HG03064 (cell line): Measurements from ENCODE around the gene COL1A1.

Source experiments
- ATAC-seq: cut with Tn5 transposase; IDR thresholded peaks from one replicate; pipeline ENCODE4 v1.9.1; 2021; ENCODE audit warnings: low read depth; ENCODE audit not compliant: unreplicated experiment

COL1A1 gene

DNA sequence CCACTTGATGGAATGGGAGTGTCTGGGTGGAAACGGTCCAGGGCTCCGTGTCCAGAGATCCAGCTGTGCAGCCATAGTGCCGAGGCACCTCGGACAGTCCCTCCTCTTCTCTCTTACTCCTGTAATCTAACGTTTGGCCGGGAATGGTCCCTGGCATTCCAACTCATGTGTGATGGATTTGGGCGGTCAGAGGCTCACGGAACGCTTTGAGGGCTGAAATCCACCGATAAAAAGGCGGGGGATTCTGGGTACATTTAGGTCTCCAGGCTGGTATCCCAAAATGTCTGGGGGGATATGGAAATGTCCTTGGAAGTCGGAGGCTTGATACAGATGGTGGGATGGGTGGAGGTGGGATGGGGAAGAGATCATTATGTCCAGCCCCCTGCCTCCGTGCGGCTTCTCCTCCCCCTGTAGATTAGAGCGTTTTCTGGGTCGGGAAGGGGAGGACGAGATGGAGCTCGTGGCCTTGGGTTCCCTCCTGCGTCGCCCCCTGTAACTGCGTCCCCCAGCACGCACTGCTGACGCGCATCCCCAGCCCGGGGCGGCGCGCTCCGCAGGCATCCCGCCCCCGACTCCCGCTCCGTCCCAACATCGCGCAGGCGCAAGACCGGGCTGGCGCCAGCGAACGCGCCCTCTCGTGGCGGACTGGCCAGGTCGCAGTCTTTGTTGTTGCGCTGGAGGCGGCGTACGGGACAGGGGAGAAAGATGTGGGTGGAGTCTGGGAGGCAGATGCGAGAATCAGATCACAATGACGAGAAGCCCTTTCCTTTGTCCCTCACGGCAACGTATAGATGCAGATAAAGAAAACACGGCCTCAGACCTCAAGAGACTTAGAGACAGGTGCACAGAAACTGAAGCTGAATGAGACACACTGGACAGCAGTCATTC, 40.2 kb downstream of the COL1A1 start:
- peak; percentile 82 for ATAC-seq

DNA sequence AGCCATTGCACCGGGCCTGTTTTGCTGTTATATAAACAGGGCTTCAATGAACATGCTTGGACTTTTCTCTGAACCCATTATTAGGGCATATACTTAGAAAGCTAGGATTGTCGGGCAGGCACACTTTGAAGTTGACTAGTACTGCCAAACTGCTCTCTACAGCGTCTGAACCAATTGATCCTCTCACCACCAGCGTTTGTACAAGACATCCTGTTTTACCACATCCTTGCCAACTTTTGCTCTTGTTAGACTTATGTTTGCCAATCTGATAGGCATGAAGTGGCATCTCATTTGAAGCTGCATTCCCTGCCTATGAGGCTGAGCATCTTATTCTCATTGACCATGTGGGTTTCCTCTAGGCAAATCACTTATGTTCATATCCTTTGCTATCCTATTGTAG, 43.5 kb downstream of the COL1A1 start:
- ATAC-seq = no peak

DNA sequence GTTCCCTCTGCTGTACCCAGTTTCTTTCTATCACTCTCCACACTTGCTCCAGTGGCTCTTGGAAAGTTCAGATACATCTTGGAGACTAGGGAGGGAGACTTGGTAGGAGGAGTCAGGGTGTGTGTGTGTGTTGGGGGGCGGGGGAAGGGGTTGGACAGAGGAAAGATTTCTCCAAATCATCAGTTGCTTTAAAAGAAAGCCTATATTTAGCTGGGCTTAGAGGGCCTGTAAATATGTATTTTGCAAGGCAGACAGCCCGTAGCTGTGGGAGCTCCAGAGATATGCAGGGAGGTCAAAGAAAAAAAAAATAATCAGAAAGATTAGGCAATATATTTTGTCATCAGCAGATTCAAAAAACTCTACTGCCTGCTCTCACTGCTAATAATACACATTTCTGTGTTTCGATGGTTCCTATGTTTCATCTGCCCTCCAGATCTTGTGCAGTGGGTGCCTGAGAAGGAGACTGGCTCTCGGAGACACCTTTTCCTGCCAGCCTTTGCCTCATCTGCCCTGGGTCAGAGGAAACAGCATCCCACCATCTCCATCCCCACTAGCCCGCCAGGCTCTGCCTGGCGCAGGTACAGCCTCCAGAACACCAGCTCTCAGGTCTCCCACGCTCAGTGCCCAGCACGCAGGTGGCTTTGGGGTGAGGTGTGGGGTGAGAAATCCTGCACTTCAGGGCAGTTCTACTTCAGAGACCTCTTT, 46.2 kb downstream of the COL1A1 start:
- ATAC-seq = no peak

DNA sequence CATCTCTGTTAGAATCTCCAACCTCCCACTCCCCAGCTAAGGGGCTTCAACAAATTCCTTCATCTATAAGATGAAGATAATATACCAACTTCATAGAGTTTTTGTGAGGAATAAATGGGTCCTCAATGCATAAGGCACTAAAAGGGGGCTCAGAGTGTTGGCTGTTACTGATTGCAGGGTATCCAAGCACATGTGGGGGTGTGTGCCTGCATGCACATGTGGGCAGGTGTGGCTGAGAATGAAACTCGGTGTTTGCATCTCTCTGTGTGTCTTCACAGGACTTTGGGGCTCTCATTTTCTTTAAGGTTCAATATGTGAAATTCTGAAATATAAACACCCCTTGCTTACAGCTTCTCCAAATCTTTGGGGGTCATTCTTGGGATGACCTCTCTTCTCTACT, 46.8 kb downstream of the COL1A1 start:
- ATAC-seq = no peak

DNA sequence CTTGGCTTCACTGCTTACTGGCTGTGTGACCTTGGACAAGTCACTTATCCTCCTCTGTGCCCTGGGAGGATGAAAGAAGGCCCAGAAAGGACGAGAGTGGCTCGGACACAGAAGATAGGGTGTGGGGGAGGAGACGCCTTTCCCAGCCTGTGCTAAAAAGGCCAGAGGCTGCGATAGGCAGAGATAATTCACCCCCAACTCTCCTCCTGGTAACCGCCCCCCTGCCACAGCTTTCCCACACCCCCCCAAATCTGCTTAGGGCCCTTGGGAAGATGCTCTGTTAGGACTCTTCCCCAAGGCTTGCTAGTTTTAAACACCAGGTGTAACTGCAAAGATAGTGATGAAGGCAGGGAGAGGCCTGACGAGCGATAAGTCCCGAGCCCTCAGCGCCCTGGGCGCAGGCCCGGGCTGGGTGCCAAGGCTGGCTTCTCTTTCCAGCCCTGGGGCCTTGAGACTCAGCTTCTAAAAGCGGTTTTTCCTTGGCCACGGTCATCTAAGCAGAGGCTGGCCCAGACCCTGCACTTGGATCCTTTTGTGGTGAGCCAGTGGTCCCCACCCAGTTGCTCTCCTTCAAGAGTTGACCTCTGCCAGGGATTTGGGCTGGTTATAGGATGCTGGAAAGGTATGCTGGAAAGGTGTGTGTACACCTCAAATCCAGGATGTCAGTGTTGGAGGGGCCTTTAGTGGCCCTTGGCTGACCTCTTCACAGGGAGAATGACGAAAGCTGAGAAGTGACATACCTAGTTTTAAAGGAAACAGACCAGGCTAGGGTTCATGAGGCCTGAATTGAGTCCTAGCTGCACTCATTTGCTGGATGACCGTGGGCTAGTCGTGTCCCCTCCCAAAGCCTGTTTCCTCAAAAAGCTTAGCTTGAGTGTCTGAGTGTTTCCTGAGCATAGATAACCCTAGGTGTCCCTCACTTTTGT, 47.5 kb downstream of the COL1A1 start:
- ATAC-seq = no peak

DNA sequence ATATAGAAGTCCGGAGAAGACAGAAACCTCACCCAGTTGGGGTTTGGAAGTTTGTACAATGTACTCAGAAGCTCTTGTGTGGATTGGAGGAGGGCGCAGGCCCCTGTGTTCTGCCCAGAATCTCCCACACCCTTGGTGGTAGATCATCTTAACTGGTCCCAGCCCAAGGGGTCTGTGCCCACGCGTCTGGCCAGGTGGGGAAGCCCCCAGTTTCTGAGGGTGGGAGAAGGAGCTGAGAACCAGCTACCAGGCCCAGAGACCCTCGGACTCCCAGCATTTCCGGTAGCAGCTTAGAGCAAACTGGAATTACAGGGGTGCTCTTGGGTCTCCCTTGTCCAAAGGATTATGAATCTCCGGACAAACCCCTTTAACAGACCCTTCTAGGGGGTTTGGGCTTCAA, 48.7 kb downstream of the COL1A1 start:
- ATAC-seq = no peak

DNA sequence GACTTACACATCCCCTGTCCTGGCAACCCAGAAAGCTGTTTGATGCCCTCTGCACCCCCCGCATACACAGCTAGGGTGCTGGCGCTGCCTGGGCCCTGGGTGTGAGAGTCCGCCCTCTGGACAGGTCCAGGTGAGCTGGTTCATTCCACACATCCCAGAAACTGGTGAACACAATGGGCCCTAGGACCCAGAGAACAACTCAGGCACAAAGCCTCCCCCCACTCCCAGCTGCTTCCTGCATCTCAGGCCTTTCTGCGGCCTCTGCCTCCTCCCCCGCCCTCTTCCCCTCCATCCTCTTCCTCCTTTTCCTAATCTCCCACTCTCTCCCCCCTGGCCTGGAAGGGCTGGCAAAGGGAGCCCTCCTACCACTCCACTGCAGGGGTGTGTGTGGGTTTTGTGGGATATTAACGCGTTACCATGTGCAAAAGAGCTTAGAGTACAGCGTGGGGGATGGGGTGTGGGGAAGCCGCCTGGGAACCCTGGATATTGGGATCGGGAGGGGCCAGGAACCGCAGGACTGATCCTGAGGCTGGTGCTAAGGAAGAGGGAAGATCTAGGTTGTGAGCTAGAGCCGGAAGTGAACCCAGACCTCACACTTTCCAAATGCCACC, 49.4 kb downstream of the COL1A1 start:
- ATAC-seq = no peak

DNA sequence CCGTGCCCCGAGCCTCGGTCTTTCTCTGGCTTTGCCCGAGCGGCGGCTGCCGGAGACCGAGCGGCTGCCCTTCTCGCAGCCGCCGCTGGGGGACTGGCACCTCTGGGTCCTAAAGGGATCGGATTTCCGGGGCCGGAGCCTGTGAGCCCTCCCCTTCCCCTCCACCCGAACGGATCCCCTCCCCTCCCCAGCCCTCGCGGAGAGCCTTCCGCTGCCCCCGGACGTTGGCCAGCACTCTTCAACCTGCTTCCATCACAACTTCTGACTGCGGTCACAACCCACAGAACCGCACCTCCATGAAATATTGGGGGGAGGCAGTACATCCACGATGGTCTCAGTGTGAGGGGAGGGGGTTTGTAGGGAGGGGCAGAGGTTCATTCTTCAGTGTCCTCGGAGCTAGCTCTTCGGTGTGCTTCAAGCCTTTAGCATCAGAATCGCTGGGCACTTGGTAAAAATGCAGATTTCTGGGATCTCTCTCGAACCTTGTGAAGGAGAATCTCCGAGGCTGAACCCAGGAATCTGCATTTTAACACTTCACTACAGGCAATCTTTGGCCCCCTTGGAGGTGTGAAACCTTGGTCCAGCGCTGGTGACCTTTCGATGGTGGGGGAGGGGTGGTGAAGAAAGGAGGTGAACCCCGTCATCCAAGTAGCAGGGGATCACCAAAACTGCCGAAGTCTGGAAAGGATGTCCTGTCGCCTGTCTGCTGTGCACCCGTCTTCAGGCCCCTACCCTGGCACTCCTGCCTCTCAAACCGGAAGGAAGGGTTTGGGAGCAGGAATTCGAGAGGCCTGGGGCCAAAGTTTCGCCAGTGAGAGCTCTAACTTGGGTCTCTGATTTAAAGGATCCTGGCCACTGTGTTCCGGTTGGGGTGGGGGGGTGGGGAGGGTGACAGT, 50.1 kb downstream of the COL1A1 start:
- ATAC-seq = no peak

DNA sequence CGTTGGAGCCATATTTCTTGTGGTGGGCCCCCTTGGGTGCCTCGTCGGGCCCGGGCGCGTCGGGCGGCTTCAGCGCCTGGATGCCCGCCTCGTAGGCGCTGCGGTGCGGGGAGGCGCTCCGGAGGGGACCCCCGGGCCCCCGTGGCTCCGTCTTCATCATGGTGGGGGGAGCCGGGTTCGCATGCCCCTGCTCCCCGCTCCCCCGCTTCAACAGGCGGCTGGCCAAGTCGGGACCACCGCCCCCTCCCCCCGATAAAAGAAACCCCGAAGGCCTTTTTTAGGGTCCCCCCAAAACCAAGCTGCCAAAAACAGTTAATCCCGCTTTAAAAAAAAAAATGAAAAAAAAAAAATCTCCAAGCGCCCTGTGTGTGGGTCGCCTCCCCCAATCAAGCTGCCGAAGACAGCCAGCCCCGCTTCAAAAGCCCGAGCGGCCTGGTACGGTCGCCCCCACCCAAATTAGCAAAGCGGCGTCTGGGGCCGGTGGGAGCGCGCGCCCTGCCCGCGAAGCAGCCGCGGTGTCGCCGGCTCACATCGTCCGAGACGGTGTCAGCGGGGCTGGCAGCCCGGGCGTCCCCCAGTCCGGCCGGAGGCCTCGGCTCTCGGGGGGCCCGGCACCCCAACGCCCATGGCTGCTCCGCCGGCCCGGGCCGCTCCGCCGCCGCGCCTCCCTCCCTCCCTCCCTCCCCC, 50.9 kb downstream of the COL1A1 start, which contains the start of gene PPP1R9B:
Gene PPP1R9B (minus strand): TSS at position 324 of the 687 bp plus-strand sequence. CDS start 164 bp downstream, at position 160.
- no peak for ATAC-seq

DNA sequence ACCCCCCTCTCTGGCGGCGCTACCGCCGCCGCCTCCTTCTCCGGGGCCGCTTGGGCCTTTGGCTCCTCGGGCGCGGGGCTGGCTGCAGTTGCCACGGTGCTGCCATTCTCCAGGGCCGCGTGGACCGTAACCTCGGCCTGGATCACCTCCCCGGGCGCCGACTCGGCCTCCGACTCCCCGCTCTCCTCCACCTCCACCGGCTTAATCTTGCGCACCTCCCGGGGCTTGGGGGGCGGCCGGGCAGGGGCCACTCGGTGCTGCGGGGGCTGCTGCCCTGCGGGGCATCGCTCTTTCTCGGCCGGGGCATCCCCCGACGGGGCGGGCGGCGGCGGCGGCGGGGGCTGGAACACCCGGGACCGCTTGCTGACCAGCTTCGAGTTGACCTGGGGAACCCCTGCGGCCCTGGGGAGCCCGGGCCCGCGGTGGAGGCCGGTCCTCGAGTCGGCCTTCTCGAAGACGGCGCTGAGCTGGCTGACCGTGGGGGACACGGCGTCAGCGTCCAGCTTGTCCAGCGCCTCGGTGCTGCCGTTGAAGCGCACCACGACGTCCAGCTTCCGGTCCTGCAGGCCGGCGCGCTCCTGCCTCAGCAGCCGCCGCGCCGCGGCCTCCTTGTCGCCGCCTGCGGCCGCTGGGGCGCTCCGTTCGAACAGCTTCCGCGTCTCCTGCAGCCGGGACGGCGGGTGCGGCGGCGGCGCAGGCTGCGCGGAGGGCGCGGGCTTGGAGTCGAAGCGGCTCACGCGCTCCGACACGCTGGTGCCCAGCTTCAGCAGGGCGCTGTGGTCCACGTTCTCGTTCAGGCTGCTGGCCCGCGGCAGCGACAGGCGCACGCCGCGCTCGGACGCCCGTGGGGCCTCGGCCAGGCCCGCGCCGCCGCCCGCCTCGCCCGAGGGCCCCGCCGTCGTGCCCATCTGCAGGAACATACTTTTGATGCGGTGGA, 51.7 kb downstream of the COL1A1 start:
- ATAC-seq = no peak

DNA sequence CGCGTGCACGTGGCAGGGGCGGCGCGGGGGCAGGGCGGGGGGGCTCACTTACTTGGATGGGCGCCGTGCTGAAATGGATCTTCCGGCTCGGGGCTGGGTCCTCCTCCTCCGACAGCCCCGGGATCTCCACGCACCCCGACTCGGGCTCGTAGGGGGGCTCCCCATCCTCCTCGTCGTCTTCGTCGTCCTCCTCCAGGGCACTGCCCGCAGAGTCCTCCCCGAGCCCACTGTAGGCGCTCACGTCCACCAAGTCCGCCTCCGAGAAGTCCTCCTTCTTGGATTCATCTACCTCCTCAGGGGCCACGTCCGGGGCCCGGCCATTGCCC, 52.4 kb downstream of the COL1A1 start:
- no peak for ATAC-seq

DNA sequence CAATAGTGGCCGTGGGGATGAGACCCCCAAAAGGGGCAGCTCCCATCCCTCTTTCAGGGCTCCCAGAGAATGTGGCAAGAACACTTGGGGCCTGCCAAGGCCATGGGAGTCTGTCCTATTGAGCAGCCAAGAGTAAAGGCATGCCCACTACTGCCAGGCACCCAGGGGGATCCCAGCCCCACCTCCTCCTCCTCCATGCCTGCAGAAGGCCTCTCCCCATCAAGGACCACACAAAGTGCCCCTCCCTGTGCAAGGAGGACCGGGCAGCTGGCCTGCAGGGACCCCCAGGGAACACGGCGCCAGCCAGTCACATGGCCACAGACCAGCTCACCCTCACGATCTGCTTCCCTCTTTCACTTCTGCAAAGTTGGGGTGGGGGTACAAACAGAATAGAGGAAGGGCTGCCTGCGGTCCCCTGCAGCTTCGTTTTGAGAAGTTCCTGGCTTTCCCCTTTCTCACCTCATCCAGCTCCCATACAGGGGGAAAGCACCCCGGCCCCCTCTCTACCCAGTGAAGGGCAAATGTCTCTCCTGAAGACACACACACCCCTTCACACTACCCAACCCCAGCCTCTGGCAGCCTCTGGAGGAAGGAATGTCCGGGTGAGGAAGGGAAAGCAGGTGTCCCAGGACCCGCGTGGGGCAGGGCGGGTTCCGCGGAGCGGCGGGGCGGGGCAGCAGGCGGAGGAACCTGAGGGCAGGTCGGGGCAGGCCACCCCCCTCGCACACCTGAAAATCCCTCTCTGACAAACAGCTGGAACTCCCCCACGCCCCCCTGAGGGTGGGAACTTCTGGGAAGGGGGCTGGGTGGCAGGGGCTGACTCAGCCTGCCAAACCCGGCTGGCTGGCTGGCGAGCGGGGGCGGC, 53.0 kb downstream of the COL1A1 start:
- ATAC-seq = peak; percentile 33

DNA sequence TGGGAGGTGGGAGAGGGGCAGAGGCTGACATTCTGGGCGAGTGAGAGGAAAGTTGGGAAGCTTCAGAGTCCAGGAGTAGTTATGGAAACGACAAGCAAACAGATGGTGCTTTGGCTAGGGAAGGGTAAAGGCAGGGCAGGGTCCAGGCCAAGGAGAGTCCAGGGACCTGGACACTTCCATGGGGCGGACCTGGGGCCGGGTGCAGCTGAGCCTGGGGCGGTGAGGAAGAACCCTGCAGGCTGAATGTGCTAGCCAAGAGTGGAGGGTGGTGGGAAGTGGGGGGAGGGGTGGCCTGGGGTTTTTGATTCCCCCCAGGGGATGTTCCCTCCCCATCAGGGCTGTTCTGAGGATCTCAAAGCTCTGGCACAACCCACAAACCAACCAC, 53.6 kb downstream of the COL1A1 start:
- no peak for ATAC-seq

DNA sequence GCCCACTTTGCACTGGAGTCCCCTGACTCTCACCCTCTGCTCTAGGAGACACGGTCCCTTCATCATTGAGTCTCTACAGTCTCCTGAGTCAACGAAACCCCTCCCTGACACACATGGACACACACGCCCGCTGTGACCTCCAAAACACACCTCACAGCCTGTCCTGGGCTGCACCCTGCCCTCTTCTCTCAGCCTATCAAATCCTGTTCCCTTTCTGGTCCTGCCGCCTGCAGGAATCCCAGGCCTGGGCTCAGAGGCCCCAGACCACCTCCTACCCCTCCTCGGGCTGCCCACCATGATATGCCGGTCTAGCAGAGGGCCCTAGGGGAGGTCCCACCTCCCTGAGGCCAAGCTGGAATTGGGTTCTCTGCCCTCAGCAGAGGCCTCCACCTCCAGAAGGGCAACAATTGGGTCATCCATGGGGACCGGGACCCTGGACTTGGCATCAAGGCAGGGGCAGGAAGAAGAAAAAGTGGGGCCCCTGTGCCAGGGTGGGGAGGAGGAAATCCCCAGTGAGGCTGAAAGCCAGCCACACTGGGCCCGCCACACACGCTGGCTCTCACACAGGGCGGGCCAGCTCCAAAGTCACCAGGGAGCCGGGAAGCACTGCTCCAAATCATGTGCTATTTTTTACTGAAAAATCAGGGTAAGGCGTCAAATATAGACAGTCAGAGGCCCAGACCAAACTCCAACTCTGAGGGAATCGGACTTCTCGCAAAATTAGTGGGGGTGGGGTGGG, 54.3 kb downstream of the COL1A1 start:
- no peak for ATAC-seq

DNA sequence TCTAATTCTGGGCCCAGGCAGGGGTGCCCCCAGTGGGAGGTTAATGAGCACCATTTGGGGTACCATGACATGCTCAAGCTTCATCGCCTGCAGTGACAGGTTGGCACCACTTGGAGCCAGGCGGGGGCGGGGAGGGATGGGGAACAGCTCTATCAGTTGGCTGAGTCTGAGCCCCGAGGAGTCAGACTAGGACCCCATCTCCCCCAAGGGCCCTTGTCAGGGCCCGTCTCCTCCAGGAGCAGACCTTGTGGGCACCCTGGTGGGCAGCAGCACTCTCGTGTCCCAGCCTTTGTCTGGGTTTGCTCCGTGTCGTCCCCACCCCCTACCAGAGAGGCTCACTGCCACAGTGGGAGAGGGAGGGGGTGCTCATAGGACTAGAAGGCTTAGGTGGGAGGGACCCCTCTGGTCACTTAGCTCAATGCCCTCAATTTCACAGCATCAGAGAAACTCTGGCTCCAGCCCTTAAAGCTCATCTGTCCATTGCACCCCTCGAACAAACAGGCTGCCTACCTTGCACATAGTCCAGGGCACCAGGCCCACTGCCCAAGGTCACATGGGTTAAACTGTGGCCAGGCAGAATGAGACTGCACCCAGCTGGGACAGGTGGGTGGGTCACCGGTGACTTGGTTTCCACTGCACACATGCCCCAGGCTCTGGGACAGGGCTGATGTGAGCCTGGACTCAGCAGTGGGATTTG, 55.1 kb downstream of the COL1A1 start:
- no peak for ATAC-seq
